ENCODE measurements around the gene VSTM2L.

The VSTM2L gene

DNA sequence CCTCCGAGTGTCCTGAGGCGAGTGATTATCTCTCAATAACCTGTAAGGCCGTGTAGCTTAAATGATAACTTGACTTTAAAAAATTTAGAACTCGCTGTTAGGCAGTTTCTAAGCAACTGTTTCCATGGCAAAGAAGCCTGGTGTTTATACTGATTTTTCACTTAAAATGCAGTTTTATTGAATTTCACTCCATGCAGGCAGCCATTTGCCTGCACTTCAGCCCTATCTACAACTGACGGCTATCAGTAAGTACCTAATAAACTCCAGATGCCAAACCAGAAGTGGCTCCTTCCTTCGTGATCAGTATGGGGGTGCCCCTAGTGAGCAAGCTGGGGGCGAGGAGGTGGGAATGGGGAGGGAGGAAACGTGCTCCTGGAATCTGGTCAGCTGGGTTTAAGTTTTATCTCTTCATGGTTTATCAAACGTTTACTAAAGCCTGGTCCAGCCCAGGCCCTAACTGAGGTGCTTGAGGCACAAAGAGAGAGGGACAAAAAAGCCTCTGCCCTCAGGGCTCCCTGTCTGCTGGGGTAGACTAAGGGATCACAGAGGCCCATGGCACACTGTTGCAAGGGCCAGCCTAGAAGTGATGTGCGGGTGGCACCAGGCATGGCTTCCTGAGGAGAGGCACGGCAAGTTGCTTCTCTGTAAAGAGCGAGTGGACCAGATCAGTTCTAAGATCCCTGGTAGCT lies 84.8 kb downstream of the VSTM2L start:
- no peak for DNase-seq (ENCODE audit: low read depth in 2 of 2)

- DNase-seq (ENCODE audit: low read depth in 2 of 2) = no peak
Measured at GRCh38 chr20:37988306-37988954, 85.5 kb downstream of the VSTM2L start.

DNA sequence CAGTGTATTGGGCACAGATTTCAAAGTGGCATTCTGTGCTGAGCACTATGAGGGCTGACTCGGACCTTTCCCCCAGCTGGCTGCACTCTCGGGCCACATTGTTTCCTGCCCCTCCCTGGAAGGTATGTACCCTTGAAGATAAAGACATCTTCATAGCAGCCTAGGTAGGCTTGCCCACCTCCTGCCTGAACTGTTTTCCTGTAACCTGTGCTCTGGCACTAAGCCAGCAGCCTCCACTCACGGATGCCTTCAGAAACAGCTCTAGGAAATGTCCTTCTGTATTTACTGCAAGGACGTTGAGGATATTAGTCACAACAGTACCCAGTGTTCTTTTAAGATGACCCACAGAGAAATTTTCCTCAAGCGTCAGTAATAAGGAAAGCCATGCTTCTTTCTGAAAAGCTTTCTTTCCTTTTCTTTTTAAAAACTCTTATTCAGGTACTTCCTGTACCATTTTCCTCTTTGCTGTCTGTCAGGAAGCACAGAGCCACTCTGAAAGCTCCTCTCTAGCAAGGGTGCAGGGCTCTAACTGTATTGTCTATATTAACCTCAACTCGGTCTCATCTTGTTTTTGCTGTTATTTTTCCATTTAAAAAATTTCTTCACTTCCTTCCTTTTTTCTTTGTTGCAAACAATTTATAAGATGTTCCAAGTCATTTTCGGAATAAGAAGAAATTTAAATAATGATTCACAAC lies 86.8 kb downstream of the VSTM2L start:
- no peak for DNase-seq (ENCODE audit: low read depth in 2 of 2)

- DNase-seq (ENCODE audit: low read depth in 2 of 2) = no peak
Measured at GRCh38 chr20:37990571-37991151, 87.7 kb downstream of the VSTM2L start.

DNA sequence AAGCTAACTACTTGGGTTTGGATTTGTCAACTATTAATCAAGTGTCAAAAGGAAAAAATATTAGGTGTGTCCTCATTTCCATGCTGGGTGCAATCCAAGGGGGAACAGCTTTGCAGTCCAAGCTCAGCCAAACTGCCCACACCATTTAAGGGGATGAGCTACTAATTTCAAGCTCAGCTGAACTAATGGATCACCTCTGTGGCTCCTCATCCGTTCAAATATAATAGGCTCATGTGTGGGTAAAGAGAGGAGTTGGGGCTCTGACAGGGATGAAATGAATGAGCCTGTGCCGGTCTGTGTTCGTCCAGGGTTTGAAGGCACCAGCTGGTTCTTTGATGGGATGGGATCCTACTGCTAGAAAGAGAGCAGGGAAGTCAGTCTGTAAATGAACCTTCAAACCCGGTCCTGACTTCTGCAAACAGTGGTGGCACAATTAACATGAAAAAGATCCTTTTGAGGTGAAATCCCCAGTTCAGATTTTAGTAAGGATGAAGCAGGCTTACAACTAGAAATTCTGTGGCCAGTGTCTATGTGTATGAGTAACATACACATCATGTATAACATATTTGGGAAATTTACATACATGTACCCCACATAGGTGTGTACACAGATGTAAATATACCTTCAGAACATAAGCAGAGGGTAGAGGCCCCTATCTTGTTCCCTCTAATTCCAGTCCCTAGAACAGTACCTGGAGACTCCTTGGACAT lies 88.4 kb downstream of the VSTM2L start:
- no peak for DNase-seq (ENCODE audit: low read depth in 2 of 2)

DNA sequence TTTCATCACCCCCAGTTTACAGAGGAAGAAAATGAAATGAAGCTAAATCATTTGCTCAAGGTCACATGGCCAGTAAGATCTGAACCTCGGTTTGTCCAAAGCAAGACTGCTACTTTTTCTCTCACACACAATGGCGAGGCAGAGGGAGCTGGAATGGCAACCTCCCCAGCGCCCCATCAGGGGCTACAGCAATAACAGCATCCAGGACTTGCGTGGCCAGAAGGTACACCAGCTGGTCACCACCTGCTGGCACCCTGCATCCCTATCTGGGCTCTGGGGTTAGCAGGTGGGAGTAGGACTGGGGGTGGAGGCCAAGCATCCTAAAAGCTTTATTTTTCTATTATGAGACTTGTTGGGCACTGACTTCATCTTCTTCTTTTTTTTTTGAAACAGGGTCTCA lies 89.0 kb downstream of the VSTM2L start:
- DNase-seq (ENCODE audit: low read depth in 2 of 2) = no peak

- peak; percentile 80 to 81 for DNase-seq (ENCODE audit: low read depth in 2 of 2)
Measured at GRCh38 chr20:37992802-37993409, 90.0 kb downstream of the VSTM2L start.

- DNase-seq (ENCODE audit: low read depth in 2 of 2) = no peak
Measured at GRCh38 chr20:37994512-37994911, 91.6 kb downstream of the VSTM2L start.
